Fibroblast of pulmonary artery (primary cell): ENCODE results near the gene DHX15.

Experiments used
- DNase-seq: peaks from one replicate; pipeline ENCODE4 v3.0.0-alpha.2; 2010; ENCODE audit warnings: low read depth
- H3K4me3 ChIP-seq: replicated peaks from 2 replicates; pipeline ENCODE4 v1.5.1; 2011; ENCODE audit warnings: low read depth, mild to moderate bottlenecking, control low read depth, low read length, moderate library complexity
- TF ChIP-seq, protein P1 (sequence below): IDR thresholded peaks from 2 replicates; pipeline ENCODE4 v1.5.1; 2011; ENCODE audit warnings: mild to moderate bottlenecking, control low read depth, low read length, inconsistent platforms; ENCODE audit errors: missing control alignments

The DHX15 gene

DNA sequence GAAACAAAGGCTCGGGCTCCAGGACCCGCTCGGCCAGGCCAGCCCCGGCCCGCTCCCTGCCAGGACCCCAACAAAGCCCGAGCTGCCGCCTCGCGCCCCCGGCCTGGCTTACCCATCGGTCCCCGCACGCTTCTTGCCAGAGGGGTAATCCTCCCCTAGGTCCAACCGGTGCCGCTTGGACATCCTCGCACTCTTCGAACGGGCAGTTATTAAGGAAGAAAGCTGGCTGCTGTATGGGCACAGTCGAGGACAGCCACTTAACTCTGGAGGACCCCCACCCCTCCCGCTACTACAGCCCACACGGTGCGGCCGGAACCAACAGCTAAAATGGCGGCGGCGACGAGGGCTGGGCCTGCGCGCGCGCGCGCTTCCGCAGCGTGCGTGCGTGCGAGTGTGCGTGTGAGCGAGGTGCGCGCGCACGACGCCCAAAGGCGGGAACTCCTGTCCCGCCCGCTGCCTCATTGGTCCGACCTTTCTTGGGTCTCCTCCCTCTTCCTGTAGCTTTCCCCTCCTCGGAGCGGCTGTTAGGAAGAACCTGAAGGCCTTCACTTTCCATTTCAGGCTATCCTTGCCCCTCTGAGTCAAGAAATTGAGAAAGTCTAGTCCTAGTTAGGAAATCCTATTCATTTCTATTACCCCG lies at the start of gene DHX15:
DHX15 (minus strand) TSS at position 344 of the 640 bp plus-strand sequence; CDS start at position 183, 161 bp downstream.
- peak; percentile 98 for DNase-seq

DNA sequence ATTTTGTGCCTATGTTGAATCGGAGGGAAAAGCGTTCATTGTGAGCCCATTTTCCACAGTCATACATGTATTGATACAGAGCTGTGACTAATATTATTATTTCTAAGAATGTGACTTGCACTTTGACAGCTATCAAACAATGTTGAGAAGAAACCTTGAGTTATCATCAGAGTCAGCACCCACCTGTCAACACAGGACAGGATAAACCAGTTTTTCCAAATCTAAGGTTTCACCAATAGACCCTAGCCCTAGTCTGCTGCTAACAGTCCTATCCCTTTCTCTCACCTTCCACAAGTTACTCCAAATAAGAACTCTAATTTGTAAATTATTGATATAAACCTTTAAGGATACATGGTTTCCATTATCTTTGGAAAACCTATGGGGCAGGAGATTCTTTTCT lies 47.7 kb upstream of the DHX15 start:
- TF ChIP-seq, protein P1, sequence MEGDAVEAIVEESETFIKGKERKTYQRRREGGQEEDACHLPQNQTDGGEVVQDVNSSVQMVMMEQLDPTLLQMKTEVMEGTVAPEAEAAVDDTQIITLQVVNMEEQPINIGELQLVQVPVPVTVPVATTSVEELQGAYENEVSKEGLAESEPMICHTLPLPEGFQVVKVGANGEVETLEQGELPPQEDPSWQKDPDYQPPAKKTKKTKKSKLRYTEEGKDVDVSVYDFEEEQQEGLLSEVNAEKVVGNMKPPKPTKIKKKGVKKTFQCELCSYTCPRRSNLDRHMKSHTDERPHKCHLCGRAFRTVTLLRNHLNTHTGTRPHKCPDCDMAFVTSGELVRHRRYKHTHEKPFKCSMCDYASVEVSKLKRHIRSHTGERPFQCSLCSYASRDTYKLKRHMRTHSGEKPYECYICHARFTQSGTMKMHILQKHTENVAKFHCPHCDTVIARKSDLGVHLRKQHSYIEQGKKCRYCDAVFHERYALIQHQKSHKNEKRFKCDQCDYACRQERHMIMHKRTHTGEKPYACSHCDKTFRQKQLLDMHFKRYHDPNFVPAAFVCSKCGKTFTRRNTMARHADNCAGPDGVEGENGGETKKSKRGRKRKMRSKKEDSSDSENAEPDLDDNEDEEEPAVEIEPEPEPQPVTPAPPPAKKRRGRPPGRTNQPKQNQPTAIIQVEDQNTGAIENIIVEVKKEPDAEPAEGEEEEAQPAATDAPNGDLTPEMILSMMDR, result no peak
- H3K4me3 ChIP-seq, result no peak overlapping the region
- DNase-seq, result no peak

More for the DNA sequence above, at the start of gene DHX15:
- H3K4me3 ChIP-seq, result peak within 1 kb of the TSS; percentile 99
- TF ChIP-seq, protein P1, result no peak

DNA sequence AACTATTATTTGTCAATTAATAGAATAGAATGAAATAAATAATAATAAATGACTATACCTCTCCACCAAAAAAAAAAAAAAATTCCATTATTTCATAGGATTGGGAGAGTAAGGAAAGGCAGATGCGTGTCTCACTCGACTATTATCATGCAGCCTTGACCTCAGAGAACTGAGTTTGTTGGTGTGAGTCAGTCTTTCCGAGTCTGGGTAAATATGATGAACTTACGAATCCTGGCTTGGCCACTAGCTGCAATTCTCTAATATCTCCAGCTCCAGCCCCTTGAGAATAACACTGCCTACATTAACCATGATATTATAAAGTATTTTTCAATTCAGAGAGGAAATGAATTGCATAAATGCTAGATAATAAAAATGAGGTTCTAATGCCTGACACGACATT lies 46.6 kb upstream of the DHX15 start:
- H3K4me3 ChIP-seq, result no peak overlapping the region
- peak; percentile 86 for DNase-seq
- TF ChIP-seq, protein P1, result no peak

DNA sequence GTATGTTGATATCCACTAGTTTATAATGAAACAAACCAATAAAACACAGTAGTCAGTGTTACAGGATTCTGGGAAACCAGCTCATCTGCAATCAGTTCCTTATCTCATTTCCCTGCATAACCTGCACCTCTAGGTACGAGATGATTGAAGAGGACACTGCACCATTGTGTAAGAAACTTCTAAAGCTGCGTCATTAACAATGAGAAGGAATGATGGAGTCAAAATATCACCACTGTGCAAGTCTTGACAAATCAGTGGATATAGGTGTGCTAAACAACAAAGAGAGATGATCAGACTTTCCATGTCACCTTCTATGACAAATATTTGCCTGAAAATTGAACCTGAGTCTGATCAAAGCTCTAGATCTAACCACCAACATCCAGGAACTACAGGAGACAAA lies 40.7 kb upstream of the DHX15 start:
- DNase-seq, result no peak
- TF ChIP-seq, protein P1, result no peak
- H3K4me3 ChIP-seq, result no peak overlapping the region

DNA sequence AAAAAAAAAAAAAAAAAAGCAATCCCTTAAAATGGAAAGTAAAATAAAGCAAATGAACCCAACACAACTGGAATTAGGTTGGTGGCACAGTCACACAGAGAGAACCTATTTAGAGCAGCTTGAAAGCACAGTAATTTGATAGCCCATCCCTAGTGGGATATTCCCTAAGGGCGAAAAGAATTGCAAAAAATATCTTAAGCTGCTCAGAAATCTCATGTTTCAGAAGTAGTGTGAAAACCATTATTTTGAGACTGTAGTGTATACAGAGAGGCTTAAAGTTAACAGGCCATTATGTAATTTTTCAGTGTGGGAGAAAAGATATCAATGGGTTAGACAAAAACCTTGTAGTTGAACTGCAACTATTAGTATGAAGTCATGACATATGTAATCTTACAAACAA lies 40.0 kb upstream of the DHX15 start:
- no peak overlapping the region for H3K4me3 ChIP-seq
- TF ChIP-seq, protein P1, result no peak
- no peak for DNase-seq

DNA sequence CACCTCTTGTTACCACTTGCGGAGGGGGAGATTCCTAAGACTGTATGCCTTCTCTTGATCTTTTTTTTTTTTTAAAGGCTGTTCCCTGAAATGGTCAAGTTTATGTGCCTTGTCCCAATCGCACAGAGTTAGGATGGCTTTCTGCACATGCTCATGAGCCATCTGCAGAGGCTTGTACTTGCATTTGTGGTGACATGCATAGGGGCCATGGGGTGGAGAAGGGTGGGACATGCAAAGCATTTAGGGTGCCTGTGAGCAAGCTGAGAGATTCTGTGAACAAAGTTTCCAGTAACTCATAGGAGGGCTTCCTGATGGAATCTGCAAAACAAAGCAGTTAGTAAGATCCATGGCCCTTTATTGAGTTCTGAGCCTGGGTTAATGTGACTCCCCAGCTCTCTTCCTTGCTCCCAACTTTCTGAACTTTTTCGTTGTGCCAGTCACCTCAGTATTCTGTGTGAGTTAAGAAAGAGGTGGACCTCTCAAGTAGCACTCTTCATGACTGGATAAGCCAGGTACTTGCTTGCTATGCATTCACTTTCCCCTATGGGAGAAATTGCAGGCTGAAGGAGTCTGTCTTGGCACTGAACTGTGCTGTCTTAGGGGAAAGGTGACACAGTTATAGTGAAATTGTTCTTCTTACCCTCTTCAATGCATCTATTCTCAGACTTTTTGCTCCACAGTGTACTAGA lies 37.9 kb upstream of the DHX15 start:
- TF ChIP-seq, protein P1, result no peak
- no peak for DNase-seq
- no peak overlapping the region for H3K4me3 ChIP-seq
